Stimulated activated CD4-positive, alpha-beta T cell treated with anti-CD3 and anti-CD28 coated beads, TNF-alpha, amount 100 ng/mL, for 48 hours (primary cell): ENCODE results near the gene UBE2U.
"Not testable (repeated sequence)": the region's sequence is repeated elsewhere in the genome, so short reads cannot be mapped to it uniquely, and the experiment has no call there.

Experiments used
- DNase-seq, 3 donors: peaks; one replicate each; pipeline ENCODE4 v3.0.0-alpha.2; 2020; ENCODE audit warnings: low read depth in 3 of 3

Gene UBE2U

GRCh38 chr1:64192290-64192689, 11.1 kb upstream of the UBE2U start:
- no peak for DNase-seq

GRCh38 chr1:64194168-64195080, 9.0 kb upstream of the UBE2U start:
- no peak for DNase-seq

- no peak for DNase-seq
These were observed 8.4 kb upstream of the UBE2U start for GRCh38 chr1:64195081-64195395.

GRCh38 chr1:64196074-64196870, 7.2 kb upstream of the UBE2U start:
- DNase-seq = no peak

GRCh38 chr1:64197076-64197475, 6.3 kb upstream of the UBE2U start:
- no peak for DNase-seq

GRCh38 chr1:64199154-64199553, 4.3 kb upstream of the UBE2U start:
- DNase-seq = no peak

GRCh38 chr1:64200064-64200463, 3.4 kb upstream of the UBE2U start:
- no peak for DNase-seq

GRCh38 chr1:64209221-64209620, 5.8 kb downstream of the UBE2U start:
- DNase-seq = no peak

GRCh38 chr1:64212031-64212430, 8.6 kb downstream of the UBE2U start:
- DNase-seq = no peak

- DNase-seq = no peak
These were observed 12.2 kb downstream of the UBE2U start for GRCh38 chr1:64215576-64215975.

- DNase-seq = no peak
These were observed 16.8 kb downstream of the UBE2U start for GRCh38 chr1:64220241-64220640.

GRCh38 chr1:64223329-64224151, 20.1 kb downstream of the UBE2U start:
- DNase-seq = no peak

- not testable (repeated sequence) for DNase-seq
These were observed 20.8 kb downstream of the UBE2U start for GRCh38 chr1:64224236-64224635.

- DNase-seq = no peak
These were observed 24.9 kb downstream of the UBE2U start for GRCh38 chr1:64228167-64228957.

GRCh38 chr1:64229307-64229706, 25.9 kb downstream of the UBE2U start:
- DNase-seq = no peak

- DNase-seq = no peak
These were observed 27.7 kb downstream of the UBE2U start for GRCh38 chr1:64231153-64231552.

GRCh38 chr1:64231654-64232053, 28.2 kb downstream of the UBE2U start:
- no peak for DNase-seq

GRCh38 chr1:64234714-64235113, 31.3 kb downstream of the UBE2U start:
- no peak for DNase-seq

- no peak for DNase-seq
These were observed 31.8 kb downstream of the UBE2U start for GRCh38 chr1:64235181-64235580.

GRCh38 chr1:64235910-64236309, 32.5 kb downstream of the UBE2U start:
- DNase-seq = no peak

- no peak for DNase-seq
These were observed 33.1 kb downstream of the UBE2U start for GRCh38 chr1:64236541-64236954.
